Adrenal gland (tissue), 12 donors: ENCODE measurements around the gene MUSTN1. TPM values are rescaled to one million over a fixed set of nuclear protein-coding genes. Genes with fewer than 3 reads are reported as not detected.
A peak's percentile ranks its signal among the peaks of the same experiment; 100 is the strongest.

Source experiments
- DNase-seq, 7 donors: peaks; one replicate each; pipeline ENCODE4 v3.0.0-alpha.2; 2019 to 2020
- H3K27ac ChIP-seq, 5 donors: fragments of 200-600 bp; sonication (generic) in 4 of 5; 1 replicate in 3 of 5; 2 replicates in 2 of 5; pipeline versions ENCODE4 v1.5.1 to v1.8.0; 2016 to 2020; ENCODE audit warnings: mild to moderate bottlenecking in 1 of 5
- H3K27me3 ChIP-seq: fragments of 200-600 bp; 2 replicates; pipeline ENCODE4 v1.8.0; 2021
- H3K36me3 ChIP-seq, 2 donors: fragments of 200-600 bp; replicated peaks in 1 of 2; 1 replicate in 1 of 2; 2 replicates in 1 of 2; pipeline versions ENCODE4 v1.5.1 to v1.8.0; 2018 to 2022
- H3K4me1 ChIP-seq, 2 donors: fragments of 200-600 bp; replicated peaks in 1 of 2; 1 replicate in 1 of 2; 2 replicates in 1 of 2; pipeline versions ENCODE4 v1.5.1 to v1.8.0; 2018 to 2021
- H3K4me3 ChIP-seq, 4 donors: fragments of 200-600 bp; sonication (generic) in 3 of 4; one replicate each; pipeline ENCODE4 v1.5.1; 2016 to 2018
- H3K9me3 ChIP-seq, 3 donors: fragments of 200-600 bp; sonication (generic) in 1 of 3; replicated peaks in 1 of 3; 1 replicate in 2 of 3; 2 replicates in 1 of 3; pipeline versions ENCODE4 v1.5.1 to v1.8.0; 2016 to 2021
- CTCF ChIP-seq, 6 experiments: fragments of 450-650 bp in 4 of 6; fragments of 200-600 bp in 2 of 6; sonication (generic) in 1 of 6; IDR thresholded peaks; 1 replicate in 5 of 6; 2 replicates in 1 of 6; pipeline versions ENCODE4 v1.5.1 to v1.8.0; 2016 to 2021; ENCODE audit warnings: antibody characterized with exemption in 6 of 6, mild to moderate bottlenecking in 2 of 6, moderate library complexity in 1 of 6
- POLR2A ChIP-seq, 2 donors: fragments of 450-650 bp; IDR thresholded peaks; one replicate each; pipeline ENCODE4 v1.6.1; 2017; ENCODE audit warnings: antibody characterized with exemption in 2 of 2, mild to moderate bottlenecking in 2 of 2, moderate library complexity in 1 of 2
- WGBS, 4 donors: extraction: QIAGEN DNeasy Blood & Tissue Kit in 2 of 4; methylation state at CpG; one replicate each; pipeline versions ENCODE4 v1.1.5 to v1.1.7; 2013 to 2017; 5-methylcytosine and 5-hydroxymethylcytosine counted together
- intact Hi-C, 2 donors: fragments of 100-400 bp; cut with DNase I; formaldehyde crosslinking; loops; one replicate each; pipeline versions ENCODE4 v1.14.1 to v1.15.0; 2022 to 2023
- polyA plus RNA-seq, 3 donors: library from polyadenylated mRNA; stranded (reverse); fragments of 200-250 nt in 2 of 3; fragments of 350-450 nt in 1 of 3; fragmentation: Illumina TruSeq in 1 of 3; extraction: RNeasy Lipid Tissue Mini Kit (QIAGEN cat#74804) in 1 of 3; gene quantifications; one replicate each; pipeline ENCODE4 v1.2.3, GENCODE V29; 2013 to 2014
- total RNA-seq, 9 donors: library from RNA; depleted of rRNA in 4 of 9; stranded (reverse); fragments of >200 nt in 4 of 9; fragments of 120-200 nt in 1 of 9; fragmentation: NEBNext Ultra II Directional in 1 of 9; extraction: Animal tissue kit (Norgen Biotek cat#: 25700) in 1 of 9; gene quantifications; one replicate each; pipeline versions ENCODE4 v1.1.0 to v1.2.4, GENCODE V29; 2013 to 2023
- donor health status: healthy with polysubstance abuse.
- donor health status: Bipolar disorder and iron deficiency.
- donor health status: DM: yes; HTN: yes; CAD: no.
- donor health status: DM: no; HTN: no; CAD: no.
- donor health status: DM: no; HTN: no; CAD: no.
- donor health status: DM: yes; HTN: yes; CAD: no.

The MUSTN1 gene
- total and polyA plus RNA-seq, 12 donors, result 0.50 to 128 (median 2.2) TPM; not detected in 4

GRCh38 chr3:52801839-52802238, 33.0 kb downstream of the MUSTN1 start:
- no peaks in the 10 kb centered on the region for H3K4me1 ChIP-seq
- H3K27me3 ChIP-seq, result no peaks in the 10 kb centered on the region
- no peaks in the 10 kb centered on the region for H3K36me3 ChIP-seq
- 42 to 51% (median 45%) methylated on average over 5 of the region's 5 CpGs for WGBS, 4 donors
- DNase-seq, result no peak
- H3K9me3 ChIP-seq, result no peaks in the 10 kb centered on the region
- no peak overlapping the region for H3K4me3 ChIP-seq
- intact Hi-C loops, result no loop called here
- TF ChIP-seq CTCF (IDR thresholded peaks at IDR 0.05) (no peak), POLR2A (IDR thresholded peaks at IDR 0.05) (no peak)
- H3K27ac ChIP-seq, result peak overlapping the region in 1 of 5 donors; percentile 63

- TF ChIP-seq CTCF (IDR thresholded peaks at IDR 0.05) (no peak), POLR2A (IDR thresholded peaks at IDR 0.05) (no peak)
- no peaks in the 10 kb centered on the region for H3K4me1 ChIP-seq
- 66 to 82% (median 81%) methylated on average over 5 to 7 of the region's 7 CpGs for WGBS, 4 donors
- no peak overlapping the region for H3K4me3 ChIP-seq
- DNase-seq, result peak in 1 of 7 donors; percentile 44
- H3K9me3 ChIP-seq, result no peaks in the 10 kb centered on the region
- intact Hi-C loops, result no loop called here
- no peaks in the 10 kb centered on the region for H3K36me3 ChIP-seq
- no peak overlapping the region for H3K27ac ChIP-seq
- H3K27me3 ChIP-seq, result no peaks in the 10 kb centered on the region
These were observed 34.7 kb downstream of the MUSTN1 start for GRCh38 chr3:52800079-52800478.

GRCh38 chr3:52798978-52799476, 35.8 kb downstream of the MUSTN1 start:
- intact Hi-C loops, result no loop called here
- Histone ChIP-seq H3K27ac (no peak overlapping the region), H3K4me3 (no peak overlapping the region), H3K9me3 (no peaks in the 10 kb centered on the region), H3K36me3 (no peaks in the 10 kb centered on the region), H3K27me3 (no peaks in the 10 kb centered on the region), H3K4me1 (no peaks in the 10 kb centered on the region)
- DNase-seq, result peak; percentile 30 to 61 (median 47)
- TF ChIP-seq POLR2A (IDR thresholded peaks at IDR 0.05) (no peak), CTCF (IDR thresholded peaks at IDR 0.05) (peak; percentile 18 to 48 (median 42))
- 53 to 71% (median 66%) methylated on average over 7 to 14 of the region's 14 CpGs for WGBS, 4 donors

GRCh38 chr3:52798376-52798977, 36.3 kb downstream of the MUSTN1 start:
- Histone ChIP-seq H3K4me3 (no peak overlapping the region), H3K36me3 (no peaks in the 10 kb centered on the region), H3K9me3 (no peaks in the 10 kb centered on the region), H3K4me1 (no peaks in the 10 kb centered on the region), H3K27ac (no peak overlapping the region), H3K27me3 (no peaks in the 10 kb centered on the region)
- DNase-seq, result no peak
- intact Hi-C loops, result no loop called here
- 75 to 87% (median 82%) methylated on average over 7 to 10 of the region's 10 CpGs for WGBS, 4 donors
- TF ChIP-seq POLR2A (IDR thresholded peaks at IDR 0.05) (no peak), CTCF (IDR thresholded peaks at IDR 0.05) (no peak)
